Mammary epithelial cell (primary cell): ENCODE results near the gene FARS2.

Experiments used
- CTCF ChIP-seq, 2 donors: IDR thresholded peaks in 1 of 2; conservative IDR thresholded peaks in 1 of 2; 2 replicates each; pipeline ENCODE4 v1.5.1; 2011 to 2012; ENCODE audit warnings: inconsistent platforms in 2 of 2, low read length in 2 of 2, mild to moderate bottlenecking in 2 of 2, control low read depth in 1 of 2, low read depth in 1 of 2; ENCODE audit not compliant: insufficient read depth in 1 of 2; ENCODE audit errors: extremely low read depth in 1 of 2
- EZH2 ChIP-seq: IDR thresholded peaks from 2 replicates; pipeline ENCODE4 v1.6.1; 2012; ENCODE audit warnings: low read length, inconsistent platforms, borderline replicate concordance

- TF ChIP-seq CTCF (conservative IDR thresholded peaks at IDR 0.05 in 1 of 2, IDR thresholded peaks at IDR 0.05 in 1 of 2; ENCODE audit: extremely low read depth in 1 of 2, insufficient read depth in 1 of 2, low read depth in 1 of 2, low read length in 2 of 2) (no peak), EZH2 (no peak)
Observed at GRCh38 chr6:5285081-5285480, 23.8 kb downstream of the FARS2 start.
